ENCODE results near the gene ZSWIM6.

ZSWIM6 gene

DNA sequence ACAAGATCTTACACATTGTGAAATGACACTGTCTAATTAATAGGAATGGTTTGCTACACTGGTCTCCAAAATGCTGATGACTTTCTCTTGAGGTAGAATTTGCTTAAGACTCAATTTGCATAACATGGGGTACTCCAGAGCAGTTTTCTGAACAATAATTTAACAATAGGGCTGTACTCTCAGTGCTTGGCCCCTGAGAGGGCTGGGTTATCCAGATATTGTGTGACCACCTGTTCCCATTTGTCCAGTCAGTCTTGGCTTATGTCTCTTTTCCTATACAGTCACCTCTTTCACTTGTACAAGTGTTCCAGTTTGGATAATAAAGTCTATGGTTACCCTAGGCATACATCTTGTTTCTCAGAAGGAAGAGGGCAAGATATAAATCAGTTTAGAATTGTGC lies 17.9 kb downstream of the ZSWIM6 start:
- H3K4me3 ChIP-seq (ENCODE audit: low read length in 2 of 2), result no peak overlapping the region
- no peak overlapping the region for H3K27ac ChIP-seq (ENCODE audit: low read length)
- no peaks in the 10 kb centered on the region for H3K27me3 ChIP-seq (ENCODE audit: control insufficient read depth in 1 of 2, insufficient read depth in 2 of 2, low read length in 2 of 2)
- no peaks in the 10 kb centered on the region for H3K36me3 ChIP-seq (ENCODE audit: control insufficient read depth in 2 of 2, insufficient read depth in 2 of 2, low read length in 2 of 2)
- H3K9me3 ChIP-seq (ENCODE audit: control insufficient read depth in 2 of 2, low read length in 2 of 2), result no peaks in the 10 kb centered on the region
- H3K4me1 ChIP-seq (ENCODE audit: control insufficient read depth, insufficient read depth, low read length), result peaks cover under 1% of the 10 kb centered on the region
- no peak overlapping the region for H3K9ac ChIP-seq (ENCODE audit: low read length in 2 of 2)

DNA sequence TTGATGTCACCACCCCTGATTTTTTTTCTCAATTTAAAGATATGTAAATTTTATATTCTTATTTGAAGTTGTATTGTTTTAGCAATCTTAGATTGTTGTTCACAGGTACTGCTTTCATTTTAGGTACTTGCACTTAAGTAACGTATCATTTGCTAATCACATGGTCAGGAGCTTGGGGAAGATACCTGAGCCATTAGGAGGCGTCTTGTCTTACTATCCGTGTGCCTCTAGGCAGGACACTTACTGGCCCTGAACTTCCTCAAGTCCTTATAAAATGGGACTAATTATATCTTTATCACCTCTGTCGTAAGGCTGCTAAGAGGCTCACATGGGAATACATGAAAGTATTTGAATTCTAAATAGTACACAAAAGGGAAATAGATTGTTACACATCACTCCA lies 18.5 kb downstream of the ZSWIM6 start:
- H3K27ac ChIP-seq (ENCODE audit: low read length), result no peak overlapping the region
- no peak overlapping the region for H3K4me3 ChIP-seq (ENCODE audit: low read length in 2 of 2)
- H3K9me3 ChIP-seq (ENCODE audit: control insufficient read depth in 2 of 2, low read length in 2 of 2), result no peaks in the 10 kb centered on the region
- H3K36me3 ChIP-seq (ENCODE audit: control insufficient read depth in 2 of 2, insufficient read depth in 2 of 2, low read length in 2 of 2), result no peaks in the 10 kb centered on the region
- no peaks in the 10 kb centered on the region for H3K4me1 ChIP-seq (ENCODE audit: control insufficient read depth, insufficient read depth, low read length)
- H3K27me3 ChIP-seq (ENCODE audit: control insufficient read depth in 1 of 2, insufficient read depth in 2 of 2, low read length in 2 of 2), result no peaks in the 10 kb centered on the region
- H3K9ac ChIP-seq (ENCODE audit: low read length in 2 of 2), result no peak overlapping the region

- H3K9ac ChIP-seq (ENCODE audit: low read length in 2 of 2), result no peak overlapping the region
Measured at GRCh38 chr5:61351733-61352132, 19.7 kb downstream of the ZSWIM6 start.

DNA sequence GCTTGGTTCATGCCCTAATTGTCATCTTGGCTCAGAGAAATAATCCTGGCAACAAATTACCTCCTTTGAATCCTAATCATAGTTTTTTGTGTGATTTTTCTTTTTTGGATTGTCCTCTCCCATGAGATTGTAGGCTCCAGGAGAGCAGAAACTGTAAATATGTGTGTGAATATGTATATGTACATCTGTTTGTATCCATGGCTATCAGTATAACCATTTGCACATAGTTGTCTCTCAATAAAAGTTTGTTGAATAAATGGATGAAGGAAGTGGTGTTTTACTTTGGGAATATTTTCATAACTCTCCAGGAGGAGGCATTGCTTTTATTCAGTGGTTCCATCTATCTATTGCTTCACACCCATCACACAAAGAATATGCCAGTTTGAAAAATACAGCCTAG lies 20.1 kb downstream of the ZSWIM6 start:
- no peaks in the 10 kb centered on the region for H3K36me3 ChIP-seq (ENCODE audit: control insufficient read depth in 2 of 2, insufficient read depth in 2 of 2, low read length in 2 of 2)
- H3K9ac ChIP-seq (ENCODE audit: low read length in 2 of 2), result no peak overlapping the region
- H3K27ac ChIP-seq (ENCODE audit: low read length), result no peak overlapping the region
- no peaks in the 10 kb centered on the region for H3K4me1 ChIP-seq (ENCODE audit: control insufficient read depth, insufficient read depth, low read length)
- no peaks in the 10 kb centered on the region for H3K27me3 ChIP-seq (ENCODE audit: control insufficient read depth in 1 of 2, insufficient read depth in 2 of 2, low read length in 2 of 2)
- no peaks in the 10 kb centered on the region for H3K9me3 ChIP-seq (ENCODE audit: control insufficient read depth in 2 of 2, low read length in 2 of 2)
- no peak overlapping the region for H3K4me3 ChIP-seq (ENCODE audit: low read length in 2 of 2)

More at GRCh38 chr5:61351733-61352132, 19.7 kb downstream of the ZSWIM6 start:
- no peaks in the 10 kb centered on the region for H3K27me3 ChIP-seq (ENCODE audit: control insufficient read depth in 1 of 2, insufficient read depth in 2 of 2, low read length in 2 of 2)
- no peaks in the 10 kb centered on the region for H3K9me3 ChIP-seq (ENCODE audit: control insufficient read depth in 2 of 2, low read length in 2 of 2)
- no peak overlapping the region for H3K4me3 ChIP-seq (ENCODE audit: low read length in 2 of 2)
- no peaks in the 10 kb centered on the region for H3K4me1 ChIP-seq (ENCODE audit: control insufficient read depth, insufficient read depth, low read length)
- H3K27ac ChIP-seq (ENCODE audit: low read length), result no peak overlapping the region
- no peaks in the 10 kb centered on the region for H3K36me3 ChIP-seq (ENCODE audit: control insufficient read depth in 2 of 2, insufficient read depth in 2 of 2, low read length in 2 of 2)

DNA sequence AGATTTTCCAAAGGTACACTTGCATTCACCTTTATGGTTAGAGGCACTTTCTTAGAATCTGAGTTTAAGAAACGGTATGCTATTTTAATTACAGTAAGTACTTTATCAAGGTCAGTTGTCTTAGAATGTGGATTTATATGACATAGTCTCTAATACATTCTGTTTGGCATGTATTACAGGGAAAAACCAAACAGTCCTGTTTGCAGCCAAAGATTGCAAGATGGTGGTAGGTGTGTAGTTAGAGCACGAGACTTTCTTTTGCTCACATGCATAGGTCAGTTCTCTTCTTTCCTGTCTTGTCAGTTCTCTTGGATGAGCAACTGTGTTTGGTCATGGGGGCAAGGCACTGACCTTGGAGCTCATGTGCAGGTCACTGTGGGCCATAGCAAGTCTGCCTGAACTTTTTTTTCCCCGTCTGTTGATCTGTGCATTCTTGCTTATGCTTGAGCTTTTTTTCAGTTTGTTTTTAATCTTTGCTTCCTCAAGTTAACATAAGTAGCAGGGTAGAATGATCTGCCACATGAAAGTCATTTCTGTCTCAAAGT lies 20.6 kb downstream of the ZSWIM6 start:
- Histone ChIP-seq H3K36me3 (ENCODE audit: control insufficient read depth in 2 of 2, insufficient read depth in 2 of 2, low read length in 2 of 2) (no peaks in the 10 kb centered on the region), H3K4me1 (ENCODE audit: control insufficient read depth, insufficient read depth, low read length) (no peaks in the 10 kb centered on the region), H3K4me3 (ENCODE audit: low read length in 2 of 2) (no peak overlapping the region), H3K9me3 (ENCODE audit: control insufficient read depth in 2 of 2, low read length in 2 of 2) (no peaks in the 10 kb centered on the region), H3K27me3 (ENCODE audit: control insufficient read depth in 1 of 2, insufficient read depth in 2 of 2, low read length in 2 of 2) (no peaks in the 10 kb centered on the region), H3K9ac (ENCODE audit: low read length in 2 of 2) (no peak overlapping the region), H3K27ac (ENCODE audit: low read length) (no peak overlapping the region)

DNA sequence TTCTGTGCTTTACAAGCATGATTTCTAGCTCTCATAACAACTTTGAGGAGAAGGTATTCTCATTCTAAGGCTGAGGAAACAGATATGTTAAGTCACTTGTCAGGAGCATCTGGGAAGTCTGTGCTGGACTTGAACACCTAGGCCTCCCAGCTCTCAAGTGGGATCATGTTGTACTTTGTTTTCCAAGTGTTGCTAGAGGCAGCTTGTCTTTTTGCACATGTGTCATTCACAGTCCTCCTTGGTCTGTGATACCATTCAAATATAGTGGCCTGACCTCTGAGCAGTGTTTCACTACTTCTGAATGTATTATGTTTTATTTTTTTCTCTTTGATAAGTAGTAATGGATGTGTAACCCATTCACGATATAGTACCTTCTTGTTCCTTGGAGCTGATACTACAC lies 21.2 kb downstream of the ZSWIM6 start:
- H3K9me3 ChIP-seq (ENCODE audit: control insufficient read depth in 2 of 2, low read length in 2 of 2), result no peaks in the 10 kb centered on the region
- H3K27ac ChIP-seq (ENCODE audit: low read length), result no peak overlapping the region

GRCh38 chr5:61354199-61354598 lies 22.1 kb downstream of the ZSWIM6 start:
- no peaks in the 10 kb centered on the region for H3K27me3 ChIP-seq (ENCODE audit: control insufficient read depth in 1 of 2, insufficient read depth in 2 of 2, low read length in 2 of 2)
- no peak overlapping the region for H3K4me3 ChIP-seq (ENCODE audit: low read length in 2 of 2)
- H3K9ac ChIP-seq (ENCODE audit: low read length in 2 of 2), result no peak overlapping the region
- H3K27ac ChIP-seq (ENCODE audit: low read length), result no peak overlapping the region
- H3K36me3 ChIP-seq (ENCODE audit: control insufficient read depth in 2 of 2, insufficient read depth in 2 of 2, low read length in 2 of 2), result no peaks in the 10 kb centered on the region
- no peaks in the 10 kb centered on the region for H3K4me1 ChIP-seq (ENCODE audit: control insufficient read depth, insufficient read depth, low read length)
- H3K9me3 ChIP-seq (ENCODE audit: control insufficient read depth in 2 of 2, low read length in 2 of 2), result no peaks in the 10 kb centered on the region

More for the DNA sequence above, 21.2 kb downstream of the ZSWIM6 start:
- Histone ChIP-seq H3K9ac (ENCODE audit: low read length in 2 of 2) (no peak overlapping the region), H3K4me3 (ENCODE audit: low read length in 2 of 2) (no peak overlapping the region), H3K36me3 (ENCODE audit: control insufficient read depth in 2 of 2, insufficient read depth in 2 of 2, low read length in 2 of 2) (no peaks in the 10 kb centered on the region), H3K27me3 (ENCODE audit: control insufficient read depth in 1 of 2, insufficient read depth in 2 of 2, low read length in 2 of 2) (no peaks in the 10 kb centered on the region), H3K4me1 (ENCODE audit: control insufficient read depth, insufficient read depth, low read length) (no peaks in the 10 kb centered on the region)

DNA sequence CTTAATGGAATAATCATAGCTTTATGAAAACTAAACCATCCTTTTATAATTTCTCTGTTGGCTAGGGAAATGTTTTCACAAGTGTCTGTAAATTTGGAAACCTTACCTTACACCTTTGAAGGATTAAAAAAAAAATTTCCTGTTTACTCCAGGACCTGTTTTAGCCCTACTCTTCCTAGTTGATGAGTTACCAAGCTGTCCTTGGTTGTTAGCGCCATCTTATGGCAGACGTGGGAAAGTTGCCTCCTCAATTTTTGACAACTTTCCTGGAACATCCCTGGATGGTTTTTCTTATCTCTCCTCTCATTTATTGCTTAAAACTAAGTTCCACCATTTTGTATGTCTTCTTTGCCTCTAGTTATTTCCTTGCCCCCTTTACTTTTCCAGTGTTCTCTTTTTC lies 25.7 kb downstream of the ZSWIM6 start:
- H3K36me3 ChIP-seq (ENCODE audit: control insufficient read depth in 2 of 2, insufficient read depth in 2 of 2, low read length in 2 of 2), result no peaks in the 10 kb centered on the region

DNA sequence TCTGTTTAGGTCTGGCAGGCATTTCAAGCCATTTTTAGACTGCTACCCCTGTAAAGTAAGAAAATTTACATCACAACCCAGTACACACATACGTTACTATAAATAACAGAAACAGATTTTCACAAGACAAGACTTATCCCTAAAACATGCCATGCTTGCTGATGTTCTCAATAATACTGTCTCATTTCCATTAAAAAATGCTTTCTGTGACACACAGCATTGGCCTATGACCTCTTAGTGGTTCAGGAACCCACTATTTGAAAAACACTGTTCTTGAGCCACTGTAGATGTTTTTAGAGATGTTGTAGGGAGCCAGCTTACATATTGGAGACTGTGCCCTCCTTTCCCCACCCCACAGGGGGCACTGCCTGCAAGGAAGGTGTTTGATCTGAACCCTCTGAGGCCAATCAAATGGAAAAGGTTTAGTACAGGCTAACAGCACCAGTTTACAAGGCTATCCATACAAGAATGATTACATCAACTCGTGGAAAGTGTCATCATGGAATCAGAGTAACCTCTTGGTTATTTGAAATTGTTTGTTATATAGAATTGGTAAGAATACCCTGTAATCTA lies 30.8 kb downstream of the ZSWIM6 start:
- H3K9me3 ChIP-seq (ENCODE audit: control insufficient read depth in 2 of 2, low read length in 2 of 2), result no peaks in the 10 kb centered on the region
- H3K36me3 ChIP-seq (ENCODE audit: control insufficient read depth in 2 of 2, insufficient read depth in 2 of 2, low read length in 2 of 2), result no peaks in the 10 kb centered on the region
- peaks cover 5% of the 10 kb centered on the region for H3K4me1 ChIP-seq (ENCODE audit: control insufficient read depth, insufficient read depth, low read length)

More for the DNA sequence above, 25.7 kb downstream of the ZSWIM6 start:
- H3K4me1 ChIP-seq (ENCODE audit: control insufficient read depth, insufficient read depth, low read length), result peaks cover 4% of the 10 kb centered on the region
- H3K27me3 ChIP-seq (ENCODE audit: control insufficient read depth in 1 of 2, insufficient read depth in 2 of 2, low read length in 2 of 2), result no peaks in the 10 kb centered on the region
- H3K9ac ChIP-seq (ENCODE audit: low read length in 2 of 2), result no peak overlapping the region
- H3K27ac ChIP-seq (ENCODE audit: low read length), result no peak overlapping the region
- no peaks in the 10 kb centered on the region for H3K9me3 ChIP-seq (ENCODE audit: control insufficient read depth in 2 of 2, low read length in 2 of 2)
- H3K4me3 ChIP-seq (ENCODE audit: low read length in 2 of 2), result no peak overlapping the region

DNA sequence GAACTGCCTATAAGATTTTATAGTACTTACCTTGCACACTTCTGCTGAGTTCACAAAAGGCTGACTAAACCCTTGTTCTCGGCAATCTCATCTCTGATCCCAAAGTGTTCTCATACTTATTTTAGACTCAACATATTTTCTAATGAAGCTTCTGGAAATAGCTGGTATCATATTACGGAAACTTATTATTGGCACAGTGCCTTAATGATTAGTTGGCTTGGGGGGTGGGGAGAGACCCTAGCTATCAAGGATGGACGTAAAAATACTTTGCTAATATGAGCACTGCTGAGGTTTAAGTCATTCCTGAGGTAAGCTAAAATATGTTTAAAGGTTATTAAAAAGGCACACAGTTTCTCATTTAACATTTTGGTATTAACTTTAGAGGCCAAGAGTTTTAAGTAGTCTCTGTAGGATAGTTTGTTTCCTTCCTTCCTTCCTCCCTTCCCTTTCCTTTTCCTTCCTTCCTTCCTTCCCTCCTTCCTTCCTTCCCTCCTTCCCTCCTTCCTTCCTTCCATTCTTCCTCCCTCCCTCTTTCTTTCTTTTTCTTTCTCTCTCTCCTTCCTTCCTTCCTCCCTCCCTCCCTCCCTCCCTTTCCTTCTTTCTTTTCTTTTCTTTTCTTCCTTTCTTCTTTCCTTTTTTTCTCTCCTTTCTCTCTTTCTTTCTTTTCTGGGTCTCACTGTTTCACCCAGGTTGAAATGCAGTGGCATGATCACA lies 31.5 kb downstream of the ZSWIM6 start:
- Histone ChIP-seq H3K4me1 (ENCODE audit: control insufficient read depth, insufficient read depth, low read length) (peaks cover 5% of the 10 kb centered on the region), H3K27me3 (ENCODE audit: control insufficient read depth in 1 of 2, insufficient read depth in 2 of 2, low read length in 2 of 2) (no peaks in the 10 kb centered on the region), H3K4me3 (ENCODE audit: low read length in 2 of 2) (no peak overlapping the region), H3K27ac (ENCODE audit: low read length) (no peak overlapping the region), H3K9ac (ENCODE audit: low read length in 2 of 2) (no peak overlapping the region), H3K36me3 (ENCODE audit: control insufficient read depth in 2 of 2, insufficient read depth in 2 of 2, low read length in 2 of 2) (no peaks in the 10 kb centered on the region), H3K9me3 (ENCODE audit: control insufficient read depth in 2 of 2, low read length in 2 of 2) (no peaks in the 10 kb centered on the region)

More for the DNA sequence above, 30.8 kb downstream of the ZSWIM6 start:
- Histone ChIP-seq H3K4me3 (ENCODE audit: low read length in 2 of 2) (no peak overlapping the region), H3K27me3 (ENCODE audit: control insufficient read depth in 1 of 2, insufficient read depth in 2 of 2, low read length in 2 of 2) (no peaks in the 10 kb centered on the region), H3K9ac (ENCODE audit: low read length in 2 of 2) (no peak overlapping the region), H3K27ac (ENCODE audit: low read length) (no peak overlapping the region)

All from stomach smooth muscle (tissue), 2 donors.